Right lobe of liver (tissue), 6 donors: Measurements from ENCODE around the gene HORMAD2. TPM values are rescaled to one million over a fixed set of nuclear protein-coding genes. Genes with fewer than 3 reads are reported as not detected.
A peak's percentile ranks its signal among the peaks of the same experiment; 100 is the strongest.
"Not testable (repeated sequence)": the region's sequence is repeated elsewhere in the genome, so short reads cannot be mapped to it uniquely, and the experiment has no call there.

Experiments used
- ATAC-seq, 4 donors: fragments of 200-7000 bp; cut with Tn5 transposase; one replicate each; pipeline ENCODE4 v1.9.1; 2020; ENCODE audit warnings: mild to moderate bottlenecking in 4 of 4, moderate library complexity in 4 of 4
- DNase-seq, 3 donors: peaks; one replicate each; pipeline ENCODE4 v3.0.0-alpha.2; 2020
- H3K27ac ChIP-seq, 3 donors: fragments of 200-600 bp; one replicate each; pipeline ENCODE4 v1.8.0; 2022
- H3K27me3 ChIP-seq, 2 donors: fragments of 200-600 bp; one replicate each; pipeline ENCODE4 v1.8.0; 2022
- H3K36me3 ChIP-seq, 4 donors: fragments of 200-600 bp; sonication (generic) in 1 of 4; one replicate each; pipeline versions ENCODE4 v1.5.1 to v1.8.0; 2017 to 2022; ENCODE audit warnings: control low read depth in 1 of 4
- H3K4me1 ChIP-seq, 4 donors: fragments of 200-600 bp; sonication (generic) in 1 of 4; one replicate each; pipeline versions ENCODE4 v1.5.1 to v1.8.0; 2017 to 2022; ENCODE audit warnings: control low read depth in 1 of 4
- H3K4me3 ChIP-seq, 3 donors: fragments of 200-600 bp; one replicate each; pipeline ENCODE4 v1.8.0; 2022
- H3K9me3 ChIP-seq, 4 donors: fragments of 200-600 bp; sonication (generic) in 1 of 4; one replicate each; pipeline versions ENCODE4 v1.5.1 to v1.8.0; 2017 to 2022; ENCODE audit warnings: control low read depth in 1 of 4
- POLR2A ChIP-seq: fragments of 450-650 bp; IDR thresholded peaks from one replicate; pipeline ENCODE4 v1.6.1; 2017; ENCODE audit warnings: antibody characterized with exemption, mild to moderate bottlenecking
- WGBS: methylation state at CpG from one replicate; pipeline ENCODE4 v1.1.6; 2018; ENCODE audit warnings: low coverage, low lambda C conversion rate; ENCODE audit not compliant: insufficient coverage; ENCODE audit errors: missing lambda C conversion rate; 5-methylcytosine and 5-hydroxymethylcytosine counted together
- intact Hi-C, 2 donors: fragments of 100-400 bp; cut with DNase I; formaldehyde crosslinking; loops; one replicate each; pipeline versions ENCODE4 v1.11.2 to v1.14.1; 2022
- total RNA-seq, 6 experiments: library from RNA; depleted of rRNA in 2 of 6; stranded (reverse); fragments of >200 nt in 2 of 6; fragmentation: NEBNext Ultra II Directional in 3 of 6; extraction: Animal tissue kit (Norgen Biotek cat#: 25700) in 3 of 6; gene quantifications; one replicate each; pipeline versions ENCODE4 v1.1.0 to v1.2.4, GENCODE V29; 2016 to 2023
- TF ChIP-seq, protein P1 (sequence below), 4 donors: fragments of 200-600 bp in 3 of 4; fragments of 450-650 bp in 1 of 4; IDR thresholded peaks; one replicate each; pipeline versions ENCODE4 v1.5.1 to v1.8.0; 2016 to 2022; ENCODE audit warnings: antibody characterized with exemption in 4 of 4, mild to moderate bottlenecking in 2 of 4
- donor health status: DM: no; HTN: yes; CAD: no.
- donor health status: DM: no; HTN: no; CAD: no.
- donor health status: DM: no; HTN: no; CAD: no.
- donor health status: DM: no; HTN: yes; CAD: no.
- donor health status: DM: no; HTN: yes; CAD: no.

The HORMAD2 gene
- total RNA-seq, 6 experiments from 2014 or later, result 0.50 to 3.0 (median 1.6) TPM; not detected in 1

DNA sequence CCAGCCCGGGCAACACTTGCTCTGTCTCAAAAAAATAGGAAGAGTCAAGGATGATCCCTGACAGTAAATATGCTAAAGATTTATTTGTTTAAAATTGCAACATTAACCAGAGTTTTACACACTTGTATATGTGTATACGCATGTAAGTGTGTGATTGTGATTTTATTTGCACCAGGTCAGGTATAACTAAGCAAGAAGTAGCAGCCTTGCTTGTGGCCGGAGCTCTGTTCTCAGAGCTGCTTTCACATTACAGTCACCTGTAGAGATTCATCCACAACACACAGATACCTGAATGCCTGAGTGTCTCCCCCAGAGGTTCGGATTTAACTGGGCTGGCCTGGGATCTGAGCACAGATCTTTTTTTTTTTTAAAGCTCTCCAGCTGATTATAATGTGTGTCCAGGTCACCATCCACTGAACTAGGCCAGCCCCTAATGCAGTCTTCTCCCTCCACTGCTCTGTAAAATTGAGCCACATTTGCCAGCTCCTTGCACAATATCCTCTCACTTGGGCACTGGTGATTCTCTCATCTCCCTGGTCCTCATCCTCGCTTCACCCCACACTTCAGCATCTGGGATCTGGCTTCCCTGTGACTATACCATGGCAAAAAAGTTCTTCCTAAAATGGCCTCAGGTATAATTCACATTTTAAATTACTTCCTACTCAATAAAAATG lies 118.0 kb downstream of the HORMAD2 start:
- ATAC-seq (no peak), DNase-seq (no peak)
- no peaks in the 10 kb centered on the region for H3K9me3 ChIP-seq
- H3K36me3 ChIP-seq, result no peaks in the 10 kb centered on the region
- H3K27me3 ChIP-seq, result no peaks in the 10 kb centered on the region
- no peak overlapping the region for H3K27ac ChIP-seq
- no peak overlapping the region for H3K4me3 ChIP-seq
- no peaks in the 10 kb centered on the region for H3K4me1 ChIP-seq
- TF ChIP-seq POLR2A, result no peak
- TF ChIP-seq, protein P1, sequence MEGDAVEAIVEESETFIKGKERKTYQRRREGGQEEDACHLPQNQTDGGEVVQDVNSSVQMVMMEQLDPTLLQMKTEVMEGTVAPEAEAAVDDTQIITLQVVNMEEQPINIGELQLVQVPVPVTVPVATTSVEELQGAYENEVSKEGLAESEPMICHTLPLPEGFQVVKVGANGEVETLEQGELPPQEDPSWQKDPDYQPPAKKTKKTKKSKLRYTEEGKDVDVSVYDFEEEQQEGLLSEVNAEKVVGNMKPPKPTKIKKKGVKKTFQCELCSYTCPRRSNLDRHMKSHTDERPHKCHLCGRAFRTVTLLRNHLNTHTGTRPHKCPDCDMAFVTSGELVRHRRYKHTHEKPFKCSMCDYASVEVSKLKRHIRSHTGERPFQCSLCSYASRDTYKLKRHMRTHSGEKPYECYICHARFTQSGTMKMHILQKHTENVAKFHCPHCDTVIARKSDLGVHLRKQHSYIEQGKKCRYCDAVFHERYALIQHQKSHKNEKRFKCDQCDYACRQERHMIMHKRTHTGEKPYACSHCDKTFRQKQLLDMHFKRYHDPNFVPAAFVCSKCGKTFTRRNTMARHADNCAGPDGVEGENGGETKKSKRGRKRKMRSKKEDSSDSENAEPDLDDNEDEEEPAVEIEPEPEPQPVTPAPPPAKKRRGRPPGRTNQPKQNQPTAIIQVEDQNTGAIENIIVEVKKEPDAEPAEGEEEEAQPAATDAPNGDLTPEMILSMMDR (IDR thresholded peaks at IDR 0.05), result no peak
- WGBS, result 82% methylated on average over 5 of the region's 5 CpGs
- intact Hi-C loops, result no loop called here

DNA sequence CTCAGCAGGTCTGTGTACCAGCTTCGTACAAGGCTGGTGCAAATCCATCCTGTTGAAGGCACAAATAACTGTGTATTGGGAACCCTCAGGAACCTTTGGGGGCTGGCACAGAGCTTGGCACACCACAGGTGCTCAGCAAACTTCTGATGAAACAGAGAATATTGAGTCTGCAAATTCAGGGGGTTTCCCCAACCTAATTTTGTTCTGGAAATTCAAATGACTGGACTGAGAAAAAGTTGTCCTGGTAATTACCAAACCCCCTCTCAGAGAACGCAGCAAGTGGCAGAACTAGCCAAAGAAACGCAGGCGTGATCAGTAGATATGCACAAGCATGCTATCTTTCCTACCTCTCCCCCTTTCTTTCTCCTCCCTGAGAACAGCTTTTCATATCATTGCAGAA lies 118.7 kb downstream of the HORMAD2 start:
- Histone ChIP-seq H3K4me3 (no peak overlapping the region), H3K4me1 (no peaks in the 10 kb centered on the region), H3K27ac (no peak overlapping the region), H3K27me3 (no peaks in the 10 kb centered on the region), H3K9me3 (no peaks in the 10 kb centered on the region), H3K36me3 (no peaks in the 10 kb centered on the region)
- 88% methylated on average over 4 of the region's 4 CpGs for WGBS
- intact Hi-C loops, result no loop called here
- no peak for TF ChIP-seq POLR2A
- TF ChIP-seq, protein P1 (IDR thresholded peaks at IDR 0.05), result no peak
- ATAC-seq (no peak), DNase-seq (no peak)

DNA sequence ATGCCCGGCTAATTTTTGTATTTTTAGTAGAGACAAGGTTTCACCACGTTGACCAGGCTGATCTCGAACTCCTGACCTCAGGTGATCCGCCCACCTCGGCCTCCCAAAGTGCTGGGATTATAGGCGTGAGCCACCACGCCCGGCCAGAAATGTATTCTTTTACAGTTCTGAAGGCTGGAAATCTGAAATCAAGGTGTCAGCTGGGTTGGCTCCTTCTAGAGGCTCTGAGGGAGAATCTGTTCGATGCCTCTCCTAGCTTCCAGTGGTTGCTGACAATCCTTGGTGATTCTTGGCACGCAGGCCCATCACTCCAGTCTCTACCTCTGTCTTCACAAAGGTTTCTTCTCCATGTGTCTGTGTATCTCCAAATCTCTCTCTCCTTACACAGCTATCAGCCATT lies 120.6 kb downstream of the HORMAD2 start:
- DNase-seq, ATAC-seq, H3K27ac ChIP-seq, H3K9me3 ChIP-seq, H3K4me1 ChIP-seq, H3K4me3 ChIP-seq, intact Hi-C loops, H3K36me3 ChIP-seq, H3K27me3 ChIP-seq: not testable (repeated sequence)
- 66% methylated on average over 4 of the region's 10 CpGs for WGBS

DNA sequence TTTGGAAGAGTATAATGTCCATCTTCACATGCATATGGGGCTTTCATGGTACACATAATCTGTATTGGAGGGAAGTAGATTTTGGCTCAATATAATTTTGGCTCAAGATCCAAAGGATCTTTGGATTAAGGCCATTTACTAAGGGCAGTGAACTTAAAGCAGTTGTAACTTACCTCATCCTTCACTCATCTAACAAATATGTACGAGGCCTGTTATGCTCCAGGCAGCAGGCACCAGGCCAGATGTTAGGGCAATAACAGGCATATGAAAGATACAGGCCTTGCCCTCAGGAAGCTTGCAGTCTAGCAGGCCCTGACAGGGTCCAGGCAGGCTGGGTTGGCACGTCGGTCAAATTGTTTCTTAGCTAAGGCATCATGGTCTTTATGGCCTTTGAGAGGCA lies 121.7 kb downstream of the HORMAD2 start:
- Histone ChIP-seq H3K36me3 (no peaks in the 10 kb centered on the region), H3K4me3 (no peak overlapping the region), H3K27ac (no peak overlapping the region), H3K27me3 (no peaks in the 10 kb centered on the region), H3K9me3 (no peaks in the 10 kb centered on the region), H3K4me1 (no peaks in the 10 kb centered on the region)
- ATAC-seq (peak in 1 of 4 donors; percentile 22), DNase-seq (no peak)
- 67% methylated on average over 3 of the region's 3 CpGs for WGBS
- TF ChIP-seq, protein P1 (IDR thresholded peaks at IDR 0.05), result no peak
- TF ChIP-seq POLR2A, result no peak
- intact Hi-C loops, result no loop called here

DNA sequence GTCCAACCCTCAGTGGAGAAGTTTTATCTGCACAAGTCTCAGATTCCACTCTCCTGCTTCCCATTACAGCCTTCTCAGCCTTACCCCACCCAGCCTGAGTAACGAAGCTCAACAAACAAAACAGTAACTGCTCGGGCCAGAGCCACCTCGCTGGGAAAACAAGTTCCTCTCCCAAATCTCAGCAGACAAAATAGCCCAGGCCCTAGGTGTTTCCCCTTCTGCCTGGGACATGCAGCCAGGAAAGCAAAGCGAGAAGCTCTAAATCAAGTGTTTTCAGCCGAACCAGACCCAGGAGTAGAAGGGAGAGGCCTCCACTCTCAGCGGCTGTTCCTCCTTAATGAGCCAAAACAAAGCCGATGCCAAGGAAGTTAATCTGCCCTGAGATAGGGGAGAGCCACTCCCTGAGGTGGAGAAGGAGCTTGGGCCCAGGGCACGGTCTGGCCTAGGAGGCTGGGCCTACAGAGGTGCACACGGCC lies 122.3 kb downstream of the HORMAD2 start:
- ATAC-seq (peak in 2 of 4 donors; percentile 5 to 28), DNase-seq (no peak)
- no peaks in the 10 kb centered on the region for H3K4me1 ChIP-seq
- intact Hi-C loops, result no loop called here
- no peak overlapping the region for H3K4me3 ChIP-seq
- no peaks in the 10 kb centered on the region for H3K9me3 ChIP-seq
- no peaks in the 10 kb centered on the region for H3K27me3 ChIP-seq
- H3K27ac ChIP-seq, result no peak overlapping the region
- no peak for TF ChIP-seq POLR2A
- TF ChIP-seq, protein P1 (IDR thresholded peaks at IDR 0.05), result no peak
- H3K36me3 ChIP-seq, result no peaks in the 10 kb centered on the region
- WGBS, result 63% methylated on average over 3 of the region's 9 CpGs
